Glutamatergic neuron (in vitro differentiated cells): ENCODE results near the gene CENPO. TPM values are rescaled to one million over a fixed set of nuclear protein-coding genes. Genes with fewer than 3 reads are reported as not detected.

ENCODE experiments used
- DNase-seq: peaks from one replicate; pipeline ENCODE4 v3.0.0; 2022
- H3K27ac Mint-ChIP-seq: one replicate; pipeline ENCODE4 v1.8.0; 2020; ENCODE audit warnings: mild to moderate bottlenecking, mixed read lengths, inconsistent platforms; ENCODE audit not compliant: unreplicated experiment
- H3K27me3 Mint-ChIP-seq: one replicate; pipeline ENCODE4 v1.8.0; 2020; ENCODE audit warnings: mild to moderate bottlenecking, moderate library complexity, mixed read lengths, inconsistent platforms; ENCODE audit not compliant: unreplicated experiment
- H3K36me3 Mint-ChIP-seq: one replicate; pipeline ENCODE4 v1.8.0; 2020; ENCODE audit warnings: mild to moderate bottlenecking, mixed read lengths, inconsistent platforms; ENCODE audit not compliant: unreplicated experiment
- H3K4me1 Mint-ChIP-seq: one replicate; pipeline ENCODE4 v1.8.0; 2020; ENCODE audit warnings: mild to moderate bottlenecking, low read depth, mixed read lengths, inconsistent platforms; ENCODE audit not compliant: unreplicated experiment
- H3K4me3 Mint-ChIP-seq: one replicate; pipeline ENCODE4 v1.8.0; 2020; ENCODE audit warnings: mild to moderate bottlenecking, mixed read lengths, inconsistent platforms; ENCODE audit not compliant: unreplicated experiment
- H3K9me3 Mint-ChIP-seq: one replicate; pipeline ENCODE4 v1.8.0; 2020; ENCODE audit warnings: mild to moderate bottlenecking, moderate library complexity, mixed read lengths, inconsistent platforms; ENCODE audit not compliant: unreplicated experiment
- total RNA-seq: library from RNA; stranded (reverse); fragmentation: NEBNext Ultra II Directional; extraction: Animal tissue kit (Norgen Biotek cat#: 25700); gene quantifications from one replicate; pipeline ENCODE4 v1.2.1, GENCODE V29; 2021; ENCODE audit not compliant: unreplicated experiment
- TF ChIP-seq, protein P1 (sequence below): fragments of 200-600 bp; sonication (generic); IDR thresholded peaks from one replicate; pipeline ENCODE4 v1.5.0; 2021; ENCODE audit not compliant: partially characterized antibody, unreplicated experiment

Gene CENPO
- total RNA-seq, 1 donor from 2014 or later: 26.5 TPM

DNA sequence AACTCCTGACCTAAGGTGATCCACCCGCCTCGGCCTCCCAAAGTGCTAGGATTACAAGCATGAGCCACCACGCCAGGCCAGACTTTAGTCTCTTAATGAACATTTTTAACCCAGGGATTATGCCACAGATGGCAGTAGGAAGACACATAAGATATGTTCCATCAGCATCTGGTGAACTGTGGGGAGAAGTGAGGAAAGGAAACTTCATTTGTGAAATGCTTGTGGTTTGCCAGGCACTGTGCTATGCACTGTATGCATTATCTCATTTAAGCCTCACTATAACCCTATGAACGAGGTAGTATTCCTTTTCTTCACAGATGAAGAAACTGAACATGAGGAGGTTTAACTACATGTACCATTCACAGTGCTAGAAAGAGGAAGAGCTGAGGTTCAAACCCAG, 29.4 kb upstream of the CENPO start:
- no peak overlapping the region for H3K27ac Mint-ChIP-seq
- H3K4me1 Mint-ChIP-seq: no peaks in the 10 kb centered on the region
- H3K27me3 Mint-ChIP-seq: peaks cover 3% of the 10 kb centered on the region
- H3K36me3 Mint-ChIP-seq: peaks cover 4% of the 10 kb centered on the region
- no peak for DNase-seq
- H3K9me3 Mint-ChIP-seq: peaks cover 7% of the 10 kb centered on the region
- H3K4me3 Mint-ChIP-seq: no peak overlapping the region
- TF ChIP-seq, protein P1, sequence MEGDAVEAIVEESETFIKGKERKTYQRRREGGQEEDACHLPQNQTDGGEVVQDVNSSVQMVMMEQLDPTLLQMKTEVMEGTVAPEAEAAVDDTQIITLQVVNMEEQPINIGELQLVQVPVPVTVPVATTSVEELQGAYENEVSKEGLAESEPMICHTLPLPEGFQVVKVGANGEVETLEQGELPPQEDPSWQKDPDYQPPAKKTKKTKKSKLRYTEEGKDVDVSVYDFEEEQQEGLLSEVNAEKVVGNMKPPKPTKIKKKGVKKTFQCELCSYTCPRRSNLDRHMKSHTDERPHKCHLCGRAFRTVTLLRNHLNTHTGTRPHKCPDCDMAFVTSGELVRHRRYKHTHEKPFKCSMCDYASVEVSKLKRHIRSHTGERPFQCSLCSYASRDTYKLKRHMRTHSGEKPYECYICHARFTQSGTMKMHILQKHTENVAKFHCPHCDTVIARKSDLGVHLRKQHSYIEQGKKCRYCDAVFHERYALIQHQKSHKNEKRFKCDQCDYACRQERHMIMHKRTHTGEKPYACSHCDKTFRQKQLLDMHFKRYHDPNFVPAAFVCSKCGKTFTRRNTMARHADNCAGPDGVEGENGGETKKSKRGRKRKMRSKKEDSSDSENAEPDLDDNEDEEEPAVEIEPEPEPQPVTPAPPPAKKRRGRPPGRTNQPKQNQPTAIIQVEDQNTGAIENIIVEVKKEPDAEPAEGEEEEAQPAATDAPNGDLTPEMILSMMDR: no peak

DNA sequence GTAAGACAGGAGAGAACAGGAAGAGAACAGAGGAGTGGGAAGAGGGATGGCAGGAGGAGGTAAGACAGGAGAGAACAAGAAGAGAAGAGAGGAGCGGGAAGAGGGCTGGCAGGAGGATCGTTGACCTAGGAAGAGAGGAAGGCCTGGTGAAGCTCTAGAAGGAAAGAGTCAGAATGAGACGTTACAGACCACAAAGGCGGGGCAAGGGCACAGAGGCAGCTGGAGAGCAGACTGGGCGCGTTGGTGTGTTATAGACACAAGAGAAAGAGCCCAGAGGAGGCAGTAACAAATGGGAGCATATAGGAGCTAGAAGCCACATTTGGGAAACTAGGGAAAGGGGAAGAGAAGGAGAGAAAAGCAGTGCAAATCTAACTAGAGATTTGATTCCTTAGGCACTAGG, 26.6 kb upstream of the CENPO start:
- TF ChIP-seq, protein P1: no peak
- H3K4me1 Mint-ChIP-seq: no peaks in the 10 kb centered on the region
- H3K4me3 Mint-ChIP-seq: peak overlapping the region; percentile 5
- no peak overlapping the region for H3K27ac Mint-ChIP-seq
- no peak for DNase-seq
- peaks cover 5% of the 10 kb centered on the region for H3K27me3 Mint-ChIP-seq
- peaks cover 9% of the 10 kb centered on the region for H3K9me3 Mint-ChIP-seq
- H3K36me3 Mint-ChIP-seq: peaks cover 4% of the 10 kb centered on the region

DNA sequence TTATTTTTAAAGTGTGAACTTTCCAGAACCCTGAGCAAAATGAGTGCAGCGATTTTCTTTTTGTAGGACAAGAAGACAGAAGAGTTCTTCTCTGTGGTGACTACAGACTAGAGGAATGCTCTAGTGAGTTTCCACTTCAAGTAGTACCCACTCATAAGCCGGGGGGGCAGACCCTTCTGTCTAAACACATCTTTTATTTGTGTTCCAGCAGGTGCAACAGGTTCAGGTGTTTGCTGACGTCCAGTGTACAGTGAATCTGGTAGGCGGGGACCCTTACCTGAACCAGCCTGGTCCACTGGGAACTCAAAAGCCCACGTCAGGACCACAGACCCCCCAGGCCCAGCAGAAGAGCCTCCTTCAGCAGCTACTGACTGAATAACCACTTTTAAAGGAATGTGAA, 25.2 kb upstream of the CENPO start:
- Mint-ChIP-seq H3K36me3 (peaks cover 4% of the 10 kb centered on the region), H3K9me3 (peaks cover 8% of the 10 kb centered on the region)

DNA sequence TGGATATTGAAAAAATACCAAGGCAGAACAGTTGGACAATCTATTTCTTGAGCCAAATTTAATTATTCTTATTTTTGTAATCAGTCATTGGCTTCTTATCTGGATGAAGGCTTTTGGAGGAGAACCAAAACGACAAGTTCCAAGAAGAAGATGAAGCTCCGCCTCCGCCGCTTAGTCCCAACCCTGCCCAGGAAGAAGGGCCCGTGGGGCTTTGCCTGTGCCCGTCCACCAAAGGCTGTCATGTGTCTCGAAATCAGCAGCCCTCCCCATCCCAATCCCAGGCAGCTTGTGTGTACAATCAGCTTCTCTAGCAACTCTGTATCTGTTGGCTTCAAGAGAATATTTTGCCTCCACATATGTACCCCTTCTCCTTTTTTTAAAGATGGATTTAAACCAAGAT, 24.6 kb upstream of the CENPO start:
- H3K4me1 Mint-ChIP-seq: no peaks in the 10 kb centered on the region
- no peak for DNase-seq
- H3K27me3 Mint-ChIP-seq: peaks cover 5% of the 10 kb centered on the region
- peaks cover 4% of the 10 kb centered on the region for H3K36me3 Mint-ChIP-seq
- peaks cover 8% of the 10 kb centered on the region for H3K9me3 Mint-ChIP-seq
- TF ChIP-seq, protein P1: no peak
- no peak overlapping the region for H3K27ac Mint-ChIP-seq
- no peak overlapping the region for H3K4me3 Mint-ChIP-seq

More for the DNA sequence above, 25.2 kb upstream of the CENPO start:
- H3K27me3 Mint-ChIP-seq: peaks cover 5% of the 10 kb centered on the region
- TF ChIP-seq, protein P1: no peak
- DNase-seq: no peak
- H3K4me3 Mint-ChIP-seq: no peak overlapping the region
- H3K27ac Mint-ChIP-seq: no peak overlapping the region
- H3K4me1 Mint-ChIP-seq: no peaks in the 10 kb centered on the region

DNA sequence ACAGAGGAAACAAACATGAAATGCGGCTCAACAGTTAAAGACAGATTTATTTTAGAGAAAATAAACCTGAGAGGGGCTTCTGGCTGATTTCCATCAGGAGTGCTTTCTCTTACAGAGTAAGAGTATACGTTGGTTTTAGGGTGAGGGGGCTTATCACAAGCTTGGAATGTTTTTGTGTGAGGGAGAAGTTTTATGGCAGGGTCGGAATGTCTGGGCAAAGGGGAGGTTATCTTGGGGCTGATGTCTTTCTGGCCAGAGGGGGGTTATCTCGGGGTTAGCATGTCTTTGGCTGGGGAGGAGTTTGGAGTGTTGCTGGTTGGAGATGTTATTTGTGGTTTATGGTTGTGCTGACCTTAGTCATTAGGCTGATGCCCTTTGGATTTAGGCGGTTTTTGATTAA, 22.2 kb upstream of the CENPO start:
- peaks cover 4% of the 10 kb centered on the region for H3K36me3 Mint-ChIP-seq
- no peak for DNase-seq
- peaks cover 5% of the 10 kb centered on the region for H3K9me3 Mint-ChIP-seq
- H3K4me1 Mint-ChIP-seq: no peaks in the 10 kb centered on the region
- H3K4me3 Mint-ChIP-seq: no peak overlapping the region
- no peak overlapping the region for H3K27ac Mint-ChIP-seq
- H3K27me3 Mint-ChIP-seq: peaks cover 2% of the 10 kb centered on the region
- TF ChIP-seq, protein P1: no peak
